GM12874 (cell line): ENCODE data around the gene F2R.

Experiments
- CTCF ChIP-seq: IDR thresholded peaks from 2 replicates; pipeline ENCODE4 v1.5.1; 2011; ENCODE audit warnings: low read depth, mild to moderate bottlenecking, control low read depth, low read length, moderate library complexity; ENCODE audit not compliant: insufficient read depth

F2R gene

GRCh38 chr5:76710991-76711390 is 4.9 kb upstream of the F2R start:
- no peak for TF ChIP-seq CTCF

- no peak for TF ChIP-seq CTCF
Observed at GRCh38 chr5:76714751-76715485, 1.0 kb upstream of the F2R start.

- TF ChIP-seq CTCF: no peak
Observed at GRCh38 chr5:76715486-76715735, 515 bp upstream of the F2R start.

- TF ChIP-seq CTCF: no peak
Observed at GRCh38 chr5:76716456-76717157, 681 bp downstream of the F2R start.

GRCh38 chr5:76717222-76718083 is 1.5 kb downstream of the F2R start:
- TF ChIP-seq CTCF: no peak

- TF ChIP-seq CTCF: no peak
Observed at GRCh38 chr5:76718381-76718832, 2.5 kb downstream of the F2R start.

- TF ChIP-seq CTCF: no peak
Observed at GRCh38 chr5:76718880-76719279, 3.0 kb downstream of the F2R start.
